HG03097 (cell line): ENCODE data around the gene STXBP4.

Source experiments
- ATAC-seq: cut with Tn5 transposase; IDR thresholded peaks from one replicate; pipeline ENCODE4 v1.9.1; 2021; ENCODE audit not compliant: unreplicated experiment, low FRiP score

Gene STXBP4

DNA sequence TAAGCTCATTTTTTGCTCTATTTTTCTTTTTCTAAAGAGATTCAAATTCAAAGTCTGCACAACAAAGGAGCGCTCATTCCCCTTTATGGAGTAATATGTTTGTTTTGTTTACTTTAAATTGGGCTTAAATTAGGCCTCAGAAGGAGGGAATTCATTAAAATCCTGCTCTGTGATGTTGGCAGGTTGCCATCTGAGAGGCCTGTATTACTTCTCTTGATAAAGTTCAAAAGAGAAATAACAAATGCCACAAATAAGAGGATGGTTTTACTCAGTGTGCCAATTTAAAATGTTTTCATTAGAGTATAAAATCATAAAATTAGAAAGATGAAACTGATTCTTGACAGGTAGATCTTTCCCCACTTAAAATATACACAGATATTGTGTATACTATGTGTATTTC is 241.7 kb downstream of the STXBP4 start:
- no peak for ATAC-seq

DNA sequence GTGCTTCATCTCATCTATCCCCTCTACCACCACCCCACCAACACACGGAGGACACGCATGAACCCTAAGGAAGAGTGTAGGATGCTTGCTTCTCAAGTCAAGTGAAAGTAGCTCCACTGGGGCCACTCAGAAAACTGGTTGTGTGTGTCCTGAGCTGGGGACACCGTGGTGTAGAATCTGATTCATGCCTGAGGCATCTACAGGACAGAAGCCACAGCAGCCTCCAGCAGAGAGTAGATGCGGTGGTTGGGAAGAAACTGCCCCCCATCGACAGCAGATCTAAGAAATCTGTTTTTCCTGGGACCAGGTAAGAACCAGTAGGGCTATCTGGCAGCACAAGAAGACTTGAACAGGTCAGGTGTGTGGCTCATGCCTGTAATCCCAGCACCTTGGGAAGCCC is 244.3 kb downstream of the STXBP4 start:
- ATAC-seq = no peak

DNA sequence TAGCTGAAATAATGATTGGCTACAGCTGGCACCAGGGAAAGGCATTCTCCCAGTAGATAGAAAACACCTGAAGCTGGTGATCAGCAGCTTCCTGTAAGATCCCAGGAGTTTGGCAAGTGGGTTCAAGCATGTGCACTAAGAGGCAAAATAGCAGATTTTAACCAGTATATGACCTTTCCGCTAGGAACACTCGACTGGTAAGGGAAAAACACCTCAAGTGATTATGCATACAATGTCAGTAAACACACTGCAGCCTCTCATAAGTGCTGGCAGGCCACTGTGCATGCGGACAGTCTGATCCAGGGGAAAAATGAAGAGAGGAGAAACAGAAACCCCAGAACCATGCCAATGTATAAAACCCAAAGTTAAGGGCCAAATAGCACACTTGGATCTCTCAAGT is 247.1 kb downstream of the STXBP4 start:
- ATAC-seq = no peak

DNA sequence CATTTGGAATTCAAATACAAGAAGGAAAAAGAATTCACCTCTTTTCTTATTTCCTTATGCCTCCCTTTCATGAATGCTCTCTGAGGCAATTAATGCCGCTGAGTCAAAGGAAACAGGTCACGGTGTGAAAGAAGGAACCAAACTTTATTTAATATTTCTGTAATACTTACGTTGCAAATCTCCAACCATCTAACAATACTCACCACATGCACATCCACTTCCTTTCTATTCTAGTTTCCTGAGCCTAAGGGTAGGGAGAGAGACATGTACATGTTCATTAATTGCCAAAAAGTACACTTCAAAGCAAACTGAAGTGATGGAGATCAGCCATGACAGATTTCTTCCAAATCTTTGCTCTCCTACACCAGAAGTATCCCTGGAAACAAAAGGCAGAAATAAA is 248.3 kb downstream of the STXBP4 start:
- no peak for ATAC-seq

DNA sequence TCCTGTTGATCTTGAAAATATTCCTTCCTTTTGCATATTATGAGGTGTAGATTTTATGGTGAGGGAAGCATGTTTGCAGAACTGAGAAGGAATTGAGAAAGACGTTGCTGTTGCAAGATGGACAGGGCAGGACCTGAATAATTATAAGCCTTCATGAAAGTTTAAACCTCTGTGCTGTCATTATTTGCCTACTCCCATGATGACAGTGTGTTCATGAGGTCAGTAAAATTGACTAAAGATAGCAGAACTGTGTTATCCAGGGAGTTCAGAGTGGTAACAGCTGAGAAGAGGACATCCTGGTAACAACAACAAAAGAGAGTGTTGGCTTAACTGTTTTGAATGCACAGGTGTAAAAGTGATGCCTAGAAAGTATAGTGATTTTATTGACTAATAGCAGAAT is 250.9 kb downstream of the STXBP4 start:
- no peak for ATAC-seq

DNA sequence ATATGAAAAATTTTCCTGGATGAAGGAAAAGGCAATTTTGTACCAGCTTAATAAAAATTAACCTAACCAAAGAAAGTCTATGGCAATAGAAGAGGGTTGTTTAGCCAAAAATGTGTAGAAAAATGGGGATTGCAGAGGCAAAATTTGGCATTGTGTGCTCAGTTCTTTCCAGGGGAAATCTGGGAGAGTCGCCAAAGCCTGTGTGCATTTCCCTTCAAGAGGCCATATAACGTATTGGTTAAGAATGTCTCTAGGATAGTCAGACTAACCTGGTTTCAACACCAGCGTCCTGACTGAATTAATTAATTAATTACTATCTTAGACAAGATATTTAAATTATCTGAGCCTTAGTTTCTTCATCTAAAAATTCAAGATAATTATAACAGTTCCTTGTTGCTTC is 251.4 kb downstream of the STXBP4 start:
- ATAC-seq = no peak
